Effector memory CD4-positive, alpha-beta T cell (primary cell): ENCODE results near the gene NFATC3.

Source experiments
- DNase-seq, 3 donors: peaks; one replicate each; pipeline ENCODE4 v3.0.0-alpha.2; 2020
- H3K27ac ChIP-seq: 2 replicates; pipeline ENCODE4 v1.7.0; 2013; ENCODE audit warnings: mild to moderate bottlenecking, low read length, moderate library complexity; ENCODE audit not compliant: insufficient read depth, poor library complexity, severe bottlenecking
- H3K27me3 ChIP-seq: replicated peaks from 2 replicates; pipeline ENCODE4 v1.7.0; 2013; ENCODE audit warnings: mild to moderate bottlenecking, low read length; ENCODE audit not compliant: insufficient read depth, control insufficient read depth, poor library complexity, severe bottlenecking
- H3K36me3 ChIP-seq: 2 replicates; pipeline ENCODE4 v1.7.0; 2013; ENCODE audit warnings: mild to moderate bottlenecking, low read length, moderate library complexity; ENCODE audit not compliant: control insufficient read depth, insufficient read depth
- H3K4me1 ChIP-seq: 2 replicates; pipeline ENCODE4 v1.7.0; 2013; ENCODE audit warnings: low read length, mild to moderate bottlenecking; ENCODE audit not compliant: control insufficient read depth, insufficient read depth, poor library complexity, severe bottlenecking
- H3K4me3 ChIP-seq: 2 replicates; pipeline ENCODE4 v1.7.0; 2013; ENCODE audit warnings: low read length, low read depth, mild to moderate bottlenecking; ENCODE audit not compliant: insufficient read depth, poor library complexity, severe bottlenecking
- H3K9me3 ChIP-seq: 2 replicates; pipeline ENCODE4 v1.7.0; 2013; ENCODE audit warnings: mild to moderate bottlenecking, low read length, moderate library complexity; ENCODE audit not compliant: control insufficient read depth

Gene NFATC3

GRCh38 chr16:68079626-68080344 lies 5.4 kb upstream of the NFATC3 start:
- Histone ChIP-seq H3K4me3 (peak overlapping the region; percentile 9), H3K9me3 (no peaks in the 10 kb centered on the region), H3K27me3 (no peaks in the 10 kb centered on the region), H3K27ac (peak overlapping the region; percentile 68), H3K4me1 (peaks cover 79% of the 10 kb centered on the region), H3K36me3 (no peaks in the 10 kb centered on the region)
- DNase-seq = peak; percentile 52 to 57 (median 55)

GRCh38 chr16:68081861-68082628 lies 3.1 kb upstream of the NFATC3 start:
- no peak for DNase-seq
- H3K36me3 ChIP-seq = no peaks in the 10 kb centered on the region
- no peaks in the 10 kb centered on the region for H3K27me3 ChIP-seq
- H3K4me1 ChIP-seq = peaks cover 65% of the 10 kb centered on the region
- no peaks in the 10 kb centered on the region for H3K9me3 ChIP-seq
- H3K4me3 ChIP-seq = no peak overlapping the region
- H3K27ac ChIP-seq = no peak overlapping the region

- Histone ChIP-seq H3K27me3 (no peaks in the 10 kb centered on the region), H3K9me3 (no peaks in the 10 kb centered on the region), H3K27ac (no peak overlapping the region), H3K4me1 (peaks cover 65% of the 10 kb centered on the region), H3K4me3 (no peak overlapping the region), H3K36me3 (no peaks in the 10 kb centered on the region)
- DNase-seq = no peak
Measured at GRCh38 chr16:68082629-68083238, 2.4 kb upstream of the NFATC3 start.

DNA sequence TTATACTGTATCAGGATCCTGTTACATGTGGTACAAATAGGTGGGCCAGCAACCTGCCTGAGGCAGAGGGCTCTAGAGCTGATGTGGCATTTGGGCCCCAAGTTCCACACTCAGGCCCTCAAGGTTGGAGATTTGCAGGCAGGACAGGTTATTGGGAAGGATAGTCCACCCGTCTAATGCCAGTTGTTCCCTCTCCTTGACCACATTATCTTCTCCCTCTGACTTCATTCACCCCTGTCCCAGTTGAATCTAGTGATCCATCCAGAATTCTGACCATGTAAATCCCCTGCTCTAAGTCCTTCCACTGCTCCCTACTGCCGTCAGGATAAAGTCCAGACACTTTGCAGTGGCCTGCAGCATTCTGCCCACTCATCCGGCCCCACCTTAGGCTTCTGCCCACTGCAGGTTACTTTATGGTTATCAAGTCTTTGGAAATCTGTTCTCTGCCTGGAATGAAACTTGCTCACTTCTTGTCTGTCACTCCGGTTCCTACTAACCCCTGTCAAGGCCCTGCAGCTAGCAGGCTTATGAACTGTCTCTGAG lies 1.9 kb upstream of the NFATC3 start:
- no peak for DNase-seq
- Histone ChIP-seq H3K4me1 (peaks cover 59% of the 10 kb centered on the region), H3K36me3 (no peaks in the 10 kb centered on the region), H3K4me3 (no peak overlapping the region), H3K9me3 (no peaks in the 10 kb centered on the region), H3K27me3 (no peaks in the 10 kb centered on the region), H3K27ac (peak overlapping the region; percentile 83)

DNA sequence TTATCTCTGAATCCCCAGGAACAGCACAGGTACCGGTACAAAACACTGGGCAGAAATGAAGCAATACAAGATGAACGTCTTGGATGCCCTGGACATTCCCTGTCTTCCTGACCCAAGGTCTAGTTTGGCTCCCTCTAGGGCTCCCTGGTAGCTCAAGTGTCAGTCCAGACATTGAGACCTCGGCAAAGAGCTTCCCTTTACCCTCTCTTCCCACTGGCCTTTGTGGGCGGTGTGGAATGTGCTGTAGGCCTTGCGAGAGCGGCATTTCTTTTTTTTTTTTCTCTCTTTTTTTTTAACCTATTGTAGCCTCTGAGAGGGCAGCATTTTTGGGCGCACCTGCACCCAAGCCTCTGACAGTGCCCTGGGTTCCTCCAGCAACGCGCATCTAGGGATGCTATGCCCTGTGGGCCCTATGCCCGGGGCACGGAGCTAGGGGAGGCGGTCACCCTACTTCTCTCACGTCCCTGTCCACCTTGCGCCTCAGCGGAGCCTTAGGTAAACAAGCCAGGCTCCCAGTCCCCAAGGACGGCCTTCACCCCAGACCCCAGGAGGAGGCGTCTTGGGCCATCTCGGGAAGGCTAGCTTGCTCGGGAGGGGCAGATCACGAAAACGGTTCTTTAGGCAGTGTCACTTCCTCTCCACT lies 1.2 kb upstream of the NFATC3 start:
- DNase-seq = no peak
- H3K36me3 ChIP-seq = no peaks in the 10 kb centered on the region
- H3K9me3 ChIP-seq = no peaks in the 10 kb centered on the region
- no peaks in the 10 kb centered on the region for H3K27me3 ChIP-seq
- H3K4me3 ChIP-seq = peak overlapping the region; percentile 76
- peaks cover 58% of the 10 kb centered on the region for H3K4me1 ChIP-seq
- H3K27ac ChIP-seq = peak overlapping the region; percentile 83

DNA sequence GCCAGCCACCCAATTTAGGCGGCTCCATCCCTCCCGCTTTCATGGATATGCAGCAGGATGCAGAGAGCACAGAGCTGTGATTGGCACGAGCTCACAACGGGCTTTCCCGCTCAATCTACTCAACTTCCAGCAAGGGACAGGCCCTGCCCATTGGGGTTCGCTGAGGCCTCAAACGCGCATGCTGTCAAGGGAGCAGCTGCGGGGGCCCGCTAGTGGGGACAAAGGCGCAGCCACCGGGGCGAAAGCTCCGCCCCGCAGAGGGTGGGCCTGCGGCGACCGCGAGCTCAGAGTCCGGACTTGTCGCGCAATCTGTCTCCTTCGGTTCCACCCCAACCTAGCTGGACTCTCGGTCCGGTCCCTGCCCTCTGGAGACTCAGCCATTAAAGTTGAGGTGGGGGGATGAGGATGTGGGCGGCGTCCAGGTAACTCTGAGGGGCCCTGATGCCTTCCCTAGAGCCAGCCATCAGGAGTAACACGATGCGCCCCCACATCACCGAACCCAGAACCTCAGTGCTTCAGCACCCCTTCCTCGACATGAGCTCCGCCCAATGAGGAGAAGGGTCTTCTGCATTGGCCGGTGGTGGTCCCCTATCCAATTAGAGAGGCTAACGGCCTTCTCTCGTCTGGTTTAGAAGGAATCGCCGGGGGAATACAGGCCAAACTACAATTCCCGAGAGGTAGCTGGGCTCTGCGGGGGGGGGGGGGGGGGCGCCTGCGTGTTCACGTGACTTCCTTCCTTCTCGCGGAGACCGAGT lies 489 bp upstream of the NFATC3 start:
- no peaks in the 10 kb centered on the region for H3K36me3 ChIP-seq
- DNase-seq = peak; percentile 69 to 80 (median 73)
- peak overlapping the region; percentile 76 for H3K4me3 ChIP-seq
- H3K27ac ChIP-seq = peak overlapping the region; percentile 83
- peaks cover 56% of the 10 kb centered on the region for H3K4me1 ChIP-seq
- H3K27me3 ChIP-seq = no peaks in the 10 kb centered on the region
- no peaks in the 10 kb centered on the region for H3K9me3 ChIP-seq

DNA sequence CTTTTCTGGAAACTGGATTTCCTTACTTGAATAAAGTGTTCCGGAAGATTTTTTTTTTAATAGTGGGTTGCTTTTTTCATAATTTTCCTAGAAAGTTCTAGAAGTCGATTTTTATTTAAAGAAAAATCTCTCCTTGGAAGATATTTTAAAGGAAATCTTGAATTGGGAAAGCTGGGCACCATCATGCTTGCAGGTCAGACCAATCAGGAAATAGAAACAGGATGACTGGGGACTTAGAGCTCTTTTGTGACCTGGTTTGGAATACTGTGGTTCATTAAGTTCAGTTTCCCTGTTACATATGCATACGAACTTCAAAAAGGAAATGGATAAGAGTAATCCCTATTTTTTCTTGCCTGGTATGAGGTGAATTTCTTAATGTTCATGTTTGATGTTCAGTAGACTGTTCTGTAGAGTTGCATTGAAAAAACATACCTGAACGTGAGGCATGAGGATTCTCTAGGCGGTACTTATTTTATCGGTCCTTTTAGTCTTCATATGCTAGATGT lies 1.2 kb downstream of the NFATC3 start:
- H3K27ac ChIP-seq = peak overlapping the region; percentile 82
- no peaks in the 10 kb centered on the region for H3K36me3 ChIP-seq
- DNase-seq = no peak
- no peaks in the 10 kb centered on the region for H3K27me3 ChIP-seq
- H3K4me1 ChIP-seq = peaks cover 47% of the 10 kb centered on the region
- H3K4me3 ChIP-seq = peak overlapping the region; percentile 93
- no peaks in the 10 kb centered on the region for H3K9me3 ChIP-seq

- no peaks in the 10 kb centered on the region for H3K36me3 ChIP-seq
- DNase-seq = no peak
- no peaks in the 10 kb centered on the region for H3K27me3 ChIP-seq
- peak overlapping the region; percentile 93 for H3K4me3 ChIP-seq
- no peaks in the 10 kb centered on the region for H3K9me3 ChIP-seq
- H3K4me1 ChIP-seq = peaks cover 46% of the 10 kb centered on the region
- peak overlapping the region; percentile 82 for H3K27ac ChIP-seq
Measured at GRCh38 chr16:68086860-68087268, 1.7 kb downstream of the NFATC3 start.

GRCh38 chr16:68087688-68088087 lies 2.5 kb downstream of the NFATC3 start:
- Histone ChIP-seq H3K36me3 (no peaks in the 10 kb centered on the region), H3K27me3 (no peaks in the 10 kb centered on the region), H3K4me1 (peaks cover 38% of the 10 kb centered on the region), H3K27ac (no peak overlapping the region), H3K9me3 (no peaks in the 10 kb centered on the region), H3K4me3 (no peak overlapping the region)
- no peak for DNase-seq
